Activated naive CD8-positive, alpha-beta T cell (primary cell): ENCODE data around the gene CDADC1.
"Not testable (repeated sequence)": the region's sequence is repeated elsewhere in the genome, so short reads cannot be mapped to it uniquely, and the experiment has no call there.

Experiments used
- H3K27ac Mint-ChIP-seq: one replicate; pipeline ENCODE4 v1.8.0; 2021; ENCODE audit warnings: mixed read lengths
- H3K27me3 Mint-ChIP-seq: one replicate; pipeline ENCODE4 v1.8.0; 2021; ENCODE audit warnings: mixed read lengths
- H3K36me3 Mint-ChIP-seq: one replicate; pipeline ENCODE4 v1.8.0; 2021; ENCODE audit warnings: mixed read lengths
- H3K4me1 Mint-ChIP-seq: one replicate; pipeline ENCODE4 v1.8.0; 2021; ENCODE audit warnings: low read depth, mixed read lengths
- H3K4me3 Mint-ChIP-seq: one replicate; pipeline ENCODE4 v1.8.0; 2021; ENCODE audit warnings: mild to moderate bottlenecking, mixed read lengths
- H3K9me3 Mint-ChIP-seq: one replicate; pipeline ENCODE4 v1.8.0; 2021; ENCODE audit warnings: low read depth, mixed read lengths

CDADC1 gene

DNA sequence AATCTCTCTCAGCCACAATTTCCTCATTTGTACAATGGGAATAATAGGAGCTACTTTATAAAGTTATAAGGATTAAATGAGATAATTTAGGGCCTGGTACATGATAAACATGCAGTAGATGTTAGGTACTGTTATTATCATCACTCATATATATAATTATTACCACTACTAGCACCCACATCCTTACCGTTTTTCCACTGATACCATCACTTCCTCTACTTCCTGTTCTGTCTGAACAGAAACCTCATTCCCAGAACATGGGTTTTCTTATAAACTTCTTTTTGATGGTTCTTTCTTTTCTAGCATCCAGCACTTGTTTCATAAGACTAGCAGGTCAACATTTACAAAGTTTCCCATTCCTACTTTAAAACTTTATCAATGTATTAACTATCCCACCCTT, 6.3 kb downstream of the CDADC1 start:
- Mint-ChIP-seq H3K9me3 (no peaks in the 10 kb centered on the region), H3K4me1 (peaks cover 68% of the 10 kb centered on the region), H3K36me3 (peaks cover 27% of the 10 kb centered on the region), H3K27me3 (no peaks in the 10 kb centered on the region), H3K27ac (peak overlapping the region; percentile 66), H3K4me3 (no peak overlapping the region)

DNA sequence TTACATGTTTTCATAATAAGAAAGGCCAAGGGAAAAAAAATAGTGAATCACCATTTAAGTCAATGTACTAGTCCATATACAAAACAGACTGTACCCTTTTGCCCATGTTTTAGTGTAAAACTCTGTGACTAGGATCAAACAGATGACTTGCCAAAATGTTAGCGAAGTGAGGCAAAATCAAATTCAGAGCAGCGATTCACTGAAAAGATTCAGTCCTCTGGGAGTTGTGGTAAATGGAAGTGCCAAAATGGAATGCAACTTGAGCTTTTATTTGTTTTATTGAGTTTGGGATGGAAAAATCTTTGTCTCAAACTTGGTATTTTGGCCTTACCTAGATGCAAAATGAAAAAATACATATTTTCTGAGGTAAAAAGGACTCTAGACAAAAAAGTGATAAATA, 9.1 kb downstream of the CDADC1 start:
- Mint-ChIP-seq H3K27me3 (no peaks in the 10 kb centered on the region), H3K36me3 (peaks cover 36% of the 10 kb centered on the region), H3K9me3 (no peaks in the 10 kb centered on the region), H3K27ac (peak overlapping the region; percentile 7), H3K4me1 (peaks cover 48% of the 10 kb centered on the region), H3K4me3 (peak overlapping the region; percentile 17)

DNA sequence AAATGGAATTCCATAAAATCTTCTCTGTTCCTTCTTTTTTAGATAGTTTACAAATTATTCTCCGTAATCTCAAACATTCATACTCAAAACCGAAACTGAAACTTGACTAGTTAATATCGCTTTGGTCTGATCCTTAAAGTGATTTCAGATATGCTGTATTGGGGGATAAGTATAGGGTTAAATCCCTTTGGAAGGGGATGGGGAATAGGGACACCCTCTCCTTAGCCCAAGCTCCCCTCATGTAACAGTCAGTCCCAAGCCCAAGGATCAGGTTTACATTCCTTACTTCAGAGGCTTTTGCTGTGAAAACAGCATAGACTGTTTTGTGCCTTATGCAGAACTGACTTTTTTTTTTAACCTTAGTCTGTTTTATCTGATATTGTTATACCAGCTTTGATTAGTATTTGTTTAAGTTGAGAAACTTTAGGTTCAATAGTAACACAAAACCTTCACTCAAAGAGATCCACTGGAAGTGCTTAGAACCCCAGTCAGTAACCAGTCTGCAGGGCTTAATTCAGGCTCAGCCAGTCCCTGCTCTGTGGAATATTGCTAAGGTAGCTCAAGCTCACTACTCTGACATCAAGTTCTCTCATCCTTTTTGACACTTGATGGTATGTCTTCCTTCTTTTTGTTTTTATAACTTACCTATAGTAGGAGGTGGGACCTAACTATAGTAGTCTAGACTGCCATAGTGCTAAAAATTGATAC, 10.5 kb downstream of the CDADC1 start:
- Mint-ChIP-seq H3K27ac (no peak overlapping the region), H3K36me3 (peaks cover 37% of the 10 kb centered on the region)

DNA sequence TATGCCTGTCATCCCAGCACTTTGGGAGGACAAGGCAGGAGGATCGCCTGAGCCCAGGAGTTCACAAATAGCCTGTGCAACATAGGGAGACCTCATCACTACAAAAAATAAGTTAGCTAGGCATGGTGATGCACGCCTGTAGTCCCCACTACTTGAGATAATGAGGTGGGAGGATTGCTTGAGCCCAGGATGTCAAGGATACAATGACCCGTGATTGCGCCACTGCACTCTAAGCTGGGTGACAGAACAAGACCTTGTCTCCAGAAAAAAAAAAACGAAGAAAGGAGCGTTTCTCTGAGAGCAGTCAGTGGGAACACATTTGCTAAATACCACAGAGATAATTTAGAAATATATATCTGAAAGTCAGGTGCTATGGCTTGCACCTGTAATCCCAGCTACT, 11.9 kb downstream of the CDADC1 start:
- Mint-ChIP-seq H3K4me3 (no peak overlapping the region), H3K27me3 (no peaks in the 10 kb centered on the region), H3K36me3 (peaks cover 33% of the 10 kb centered on the region), H3K4me1 (peaks cover 28% of the 10 kb centered on the region), H3K9me3 (no peaks in the 10 kb centered on the region), H3K27ac (no peak overlapping the region)

More for the DNA sequence above, 10.5 kb downstream of the CDADC1 start:
- Mint-ChIP-seq H3K4me3 (peak overlapping the region; percentile 84), H3K4me1 (peaks cover 39% of the 10 kb centered on the region), H3K9me3 (no peaks in the 10 kb centered on the region), H3K27me3 (no peaks in the 10 kb centered on the region)

DNA sequence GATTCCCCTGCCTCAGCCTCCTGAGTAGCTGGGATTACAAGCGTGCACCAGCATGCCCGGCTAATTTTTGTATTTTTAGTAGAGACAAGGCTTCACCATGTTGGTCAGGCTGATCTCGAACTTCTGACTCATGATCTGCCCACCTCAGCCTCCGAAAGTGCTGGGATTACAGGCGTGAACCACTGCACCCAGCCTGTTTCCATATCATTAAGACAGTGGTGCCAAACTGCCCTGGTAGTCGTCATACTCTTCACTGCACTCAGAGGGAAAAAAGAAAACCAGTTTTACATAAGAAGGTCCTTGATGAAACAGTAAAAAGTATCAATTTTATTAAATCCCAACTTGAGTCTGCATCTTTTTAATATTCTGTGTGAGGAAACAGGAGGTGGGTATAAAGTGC, 14.9 kb downstream of the CDADC1 start:
- Mint-ChIP-seq H3K4me3 (no peak overlapping the region), H3K27me3 (no peaks in the 10 kb centered on the region), H3K27ac (no peak overlapping the region), H3K4me1 (peaks cover 11% of the 10 kb centered on the region), H3K36me3 (peaks cover 18% of the 10 kb centered on the region), H3K9me3 (no peaks in the 10 kb centered on the region)

DNA sequence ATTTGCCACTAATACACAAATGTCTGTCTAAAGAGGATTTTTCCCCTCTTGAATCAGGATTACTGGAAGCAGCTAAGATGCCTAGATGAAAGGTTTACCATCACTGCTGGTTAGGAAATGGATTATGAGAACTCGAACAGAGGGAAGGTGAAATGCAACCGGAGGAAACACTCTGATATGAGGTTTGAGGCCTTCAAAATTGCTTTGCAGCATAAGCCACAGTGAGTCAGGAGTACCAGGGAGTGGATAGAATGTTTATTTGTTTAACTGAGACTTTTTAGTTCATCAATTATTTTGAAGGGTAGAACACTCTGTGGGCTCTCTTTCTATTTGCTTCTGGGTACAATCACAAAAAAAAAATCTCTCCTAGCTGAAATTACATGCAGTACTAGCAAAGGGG, 18.1 kb downstream of the CDADC1 start:
- Mint-ChIP-seq H3K4me1 (no peaks in the 10 kb centered on the region), H3K27me3 (no peaks in the 10 kb centered on the region), H3K9me3 (no peaks in the 10 kb centered on the region), H3K27ac (no peak overlapping the region), H3K4me3 (no peak overlapping the region), H3K36me3 (peaks cover 20% of the 10 kb centered on the region)

DNA sequence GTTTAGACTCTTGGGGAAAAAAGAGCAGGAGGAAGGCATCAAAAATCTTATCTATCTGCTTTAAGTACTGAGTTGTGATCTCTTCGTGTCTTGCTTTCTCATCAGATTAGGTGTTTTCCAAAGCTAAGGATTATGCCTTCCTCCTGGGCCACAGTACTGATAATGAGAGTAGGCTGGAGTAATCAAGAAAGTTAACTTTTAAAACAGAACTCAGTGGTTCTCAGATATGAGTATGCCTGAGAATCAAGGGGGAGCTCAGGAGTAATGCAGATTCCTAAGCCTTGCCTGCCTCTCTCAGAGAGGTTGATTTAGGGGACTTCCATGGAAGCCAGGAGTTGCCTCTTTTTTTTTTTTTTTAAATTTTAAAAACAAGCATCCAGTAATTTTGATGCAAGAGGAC, 23.5 kb downstream of the CDADC1 start:
- H3K27me3 Mint-ChIP-seq: no peaks in the 10 kb centered on the region
- no peaks in the 10 kb centered on the region for H3K9me3 Mint-ChIP-seq
- H3K4me1 Mint-ChIP-seq: no peaks in the 10 kb centered on the region
- no peak overlapping the region for H3K4me3 Mint-ChIP-seq
- H3K27ac Mint-ChIP-seq: no peak overlapping the region
- peaks cover 12% of the 10 kb centered on the region for H3K36me3 Mint-ChIP-seq

DNA sequence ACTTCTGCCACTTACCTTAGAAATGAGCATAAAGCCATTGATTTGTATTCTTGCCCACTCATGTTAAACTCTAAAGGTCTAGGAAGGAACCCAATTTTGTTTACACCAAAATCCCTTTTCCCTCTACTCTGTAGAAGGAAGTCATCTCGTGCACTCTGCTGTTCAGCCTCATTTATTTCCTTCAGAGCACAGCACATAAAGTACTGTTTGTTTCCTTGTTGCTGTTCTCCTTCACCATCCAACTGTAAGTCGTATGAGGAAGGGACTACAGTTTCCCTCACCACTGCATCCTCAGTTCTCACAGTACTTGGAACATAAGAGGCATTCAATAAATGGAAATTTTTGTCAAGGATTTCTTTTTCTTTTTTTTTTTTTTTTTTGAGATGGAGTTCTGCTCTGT, 24.6 kb downstream of the CDADC1 start:
- Mint-ChIP-seq H3K4me1 (no peaks in the 10 kb centered on the region), H3K27me3 (no peaks in the 10 kb centered on the region), H3K9me3 (no peaks in the 10 kb centered on the region), H3K27ac (no peak overlapping the region), H3K36me3 (peaks cover 12% of the 10 kb centered on the region), H3K4me3 (no peak overlapping the region)

DNA sequence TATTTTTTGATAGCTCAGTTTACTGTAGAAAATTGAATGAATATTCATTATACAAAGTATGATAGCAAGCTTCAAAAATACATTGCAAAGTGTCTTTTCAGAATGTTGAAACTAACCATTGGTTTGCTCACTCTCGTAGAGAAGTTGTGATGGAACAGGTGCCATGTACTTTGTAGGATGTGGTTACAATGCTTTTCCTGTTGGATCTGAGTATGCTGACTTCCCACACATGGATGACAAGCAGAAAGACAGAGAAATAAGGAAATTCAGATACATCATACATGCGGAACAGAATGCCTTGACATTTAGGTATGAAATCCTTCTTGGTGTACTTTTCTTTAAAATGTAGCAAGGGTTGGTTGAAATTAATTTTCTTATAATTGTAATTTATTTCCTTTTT, 30.5 kb downstream of the CDADC1 start:
- H3K4me1 Mint-ChIP-seq: no peaks in the 10 kb centered on the region
- H3K27me3 Mint-ChIP-seq: no peaks in the 10 kb centered on the region
- no peak overlapping the region for H3K4me3 Mint-ChIP-seq
- H3K9me3 Mint-ChIP-seq: no peaks in the 10 kb centered on the region
- H3K36me3 Mint-ChIP-seq: peaks cover 8% of the 10 kb centered on the region
- no peak overlapping the region for H3K27ac Mint-ChIP-seq

DNA sequence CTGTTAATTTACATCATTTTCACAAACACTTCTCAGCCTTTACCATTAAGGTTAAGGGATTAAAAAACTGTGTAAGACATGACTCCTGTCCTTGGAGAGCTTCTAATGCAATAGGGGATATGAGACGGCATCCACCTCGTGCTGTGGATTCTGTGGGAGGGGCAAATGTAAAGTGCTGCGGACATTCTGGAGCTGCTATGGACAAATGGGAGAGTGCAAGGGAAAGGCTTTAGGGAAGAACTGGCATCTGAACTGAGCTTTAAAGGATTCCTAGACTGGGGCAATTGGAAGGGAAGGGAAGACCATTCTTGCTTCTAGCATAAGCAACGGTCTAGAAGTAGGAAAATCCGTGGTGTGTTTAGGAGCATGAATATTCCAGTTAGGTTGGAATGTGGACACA, 31.4 kb downstream of the CDADC1 start:
- Mint-ChIP-seq H3K4me1 (no peaks in the 10 kb centered on the region), H3K4me3 (no peak overlapping the region), H3K27me3 (no peaks in the 10 kb centered on the region), H3K27ac (no peak overlapping the region), H3K36me3 (peaks cover 8% of the 10 kb centered on the region), H3K9me3 (no peaks in the 10 kb centered on the region)

DNA sequence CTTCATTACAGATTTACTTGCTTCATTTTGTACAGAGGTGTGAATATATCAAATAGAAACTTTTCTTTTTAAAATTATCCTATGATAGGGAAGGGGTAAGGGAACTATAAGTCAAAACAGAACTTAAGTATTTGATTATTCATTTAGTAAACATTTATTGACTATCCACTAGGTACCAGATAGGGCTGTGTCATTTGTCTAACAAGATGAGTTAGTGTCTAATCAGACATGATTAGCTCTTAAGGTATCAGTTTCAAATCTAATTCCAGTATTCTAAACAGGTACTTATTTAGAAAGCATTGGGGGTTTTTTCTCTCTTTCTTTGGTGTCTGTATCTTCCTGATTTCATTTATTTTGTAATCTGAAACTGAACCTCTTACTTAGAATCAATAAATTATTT, 32.2 kb downstream of the CDADC1 start:
- no peak overlapping the region for H3K4me3 Mint-ChIP-seq
- H3K9me3 Mint-ChIP-seq: no peaks in the 10 kb centered on the region
- H3K27ac Mint-ChIP-seq: no peak overlapping the region

DNA sequence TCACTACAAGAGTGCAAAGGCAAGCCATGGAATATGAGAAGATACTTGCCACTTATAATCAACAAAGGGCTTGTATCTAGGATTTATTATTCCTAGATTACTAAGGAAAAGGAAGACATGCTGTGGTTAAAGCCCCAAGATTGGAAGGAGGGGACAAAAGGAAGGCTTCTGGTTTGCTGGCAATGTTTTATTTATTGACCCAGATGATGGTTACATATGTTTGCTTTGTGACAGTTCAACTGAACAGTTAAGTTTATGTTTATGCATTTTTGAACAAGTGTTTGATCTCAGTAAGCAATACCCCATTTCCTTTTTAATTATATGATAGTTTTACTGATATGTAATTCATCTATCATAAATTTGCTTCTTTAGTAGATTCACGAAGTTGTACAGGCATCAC, 40.3 kb downstream of the CDADC1 start:
- Mint-ChIP-seq H3K9me3 (no peaks in the 10 kb centered on the region), H3K4me3 (no peak overlapping the region), H3K27me3 (no peaks in the 10 kb centered on the region), H3K4me1 (peaks cover 7% of the 10 kb centered on the region), H3K36me3 (peaks cover 6% of the 10 kb centered on the region), H3K27ac (no peak overlapping the region)

More for the DNA sequence above, 32.2 kb downstream of the CDADC1 start:
- no peaks in the 10 kb centered on the region for H3K27me3 Mint-ChIP-seq
- H3K4me1 Mint-ChIP-seq: no peaks in the 10 kb centered on the region
- H3K36me3 Mint-ChIP-seq: peaks cover 10% of the 10 kb centered on the region

DNA sequence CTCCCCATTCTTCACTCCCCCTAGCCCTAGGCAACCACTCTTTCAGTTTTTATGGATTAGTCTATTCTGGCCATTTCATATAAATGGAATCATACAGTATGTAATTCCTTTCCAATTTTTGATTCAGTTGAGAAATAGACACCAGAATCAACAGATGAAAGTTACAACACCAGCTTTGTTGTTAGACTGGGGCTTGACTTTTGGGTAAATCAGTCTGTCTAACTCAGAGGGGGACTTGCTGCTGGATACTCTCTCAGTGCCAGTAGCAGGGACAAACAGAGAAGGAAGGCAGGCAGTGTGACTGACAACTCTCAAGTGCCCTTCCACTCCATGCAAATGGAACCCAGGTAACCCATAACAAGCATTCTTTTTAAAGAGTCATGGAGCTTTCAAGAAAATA, 40.7 kb downstream of the CDADC1 start:
- H3K9me3 Mint-ChIP-seq: no peaks in the 10 kb centered on the region
- no peaks in the 10 kb centered on the region for H3K27me3 Mint-ChIP-seq
- H3K4me1 Mint-ChIP-seq: peaks cover 7% of the 10 kb centered on the region
- no peak overlapping the region for H3K27ac Mint-ChIP-seq
- no peak overlapping the region for H3K4me3 Mint-ChIP-seq
- peaks cover 6% of the 10 kb centered on the region for H3K36me3 Mint-ChIP-seq

DNA sequence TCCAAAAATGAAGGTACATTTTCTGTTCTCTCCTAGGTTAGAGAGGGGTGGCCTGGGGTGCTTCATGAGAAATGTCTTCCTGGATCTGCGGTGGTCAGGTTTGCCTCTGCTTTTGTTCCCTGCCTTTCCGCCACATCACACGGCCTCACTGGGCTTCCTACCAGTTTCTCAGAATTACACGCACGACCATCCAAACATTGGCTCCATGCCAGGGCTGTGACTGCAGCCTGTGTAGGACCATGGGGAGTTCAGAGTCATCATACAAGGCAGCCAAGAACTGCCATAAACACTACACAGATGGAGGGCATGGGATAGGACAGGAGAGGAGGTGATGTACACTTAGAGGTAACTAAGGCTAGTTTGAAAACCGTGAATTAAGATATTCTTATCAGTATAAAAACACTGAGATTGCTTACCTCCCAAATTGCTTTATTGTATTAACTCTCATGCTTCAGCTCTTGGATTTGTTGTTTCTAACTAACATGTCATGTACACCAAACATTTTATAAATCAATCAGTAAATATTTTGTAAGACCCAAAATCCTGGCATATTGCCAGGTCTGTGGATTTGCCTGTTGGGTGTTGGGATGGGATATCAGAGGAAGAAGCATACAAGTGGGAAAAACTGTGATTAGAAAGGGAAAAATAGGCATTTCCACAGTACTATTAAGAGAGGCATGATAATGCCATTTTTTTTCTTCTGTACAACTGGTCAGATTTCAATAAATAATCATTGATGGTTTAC, 45.2 kb downstream of the CDADC1 start:
- H3K4me3 Mint-ChIP-seq: no peak overlapping the region
- peaks cover 7% of the 10 kb centered on the region for H3K4me1 Mint-ChIP-seq
- peaks cover 2% of the 10 kb centered on the region for H3K36me3 Mint-ChIP-seq
- no peak overlapping the region for H3K27ac Mint-ChIP-seq
- no peaks in the 10 kb centered on the region for H3K9me3 Mint-ChIP-seq
- H3K27me3 Mint-ChIP-seq: no peaks in the 10 kb centered on the region

DNA sequence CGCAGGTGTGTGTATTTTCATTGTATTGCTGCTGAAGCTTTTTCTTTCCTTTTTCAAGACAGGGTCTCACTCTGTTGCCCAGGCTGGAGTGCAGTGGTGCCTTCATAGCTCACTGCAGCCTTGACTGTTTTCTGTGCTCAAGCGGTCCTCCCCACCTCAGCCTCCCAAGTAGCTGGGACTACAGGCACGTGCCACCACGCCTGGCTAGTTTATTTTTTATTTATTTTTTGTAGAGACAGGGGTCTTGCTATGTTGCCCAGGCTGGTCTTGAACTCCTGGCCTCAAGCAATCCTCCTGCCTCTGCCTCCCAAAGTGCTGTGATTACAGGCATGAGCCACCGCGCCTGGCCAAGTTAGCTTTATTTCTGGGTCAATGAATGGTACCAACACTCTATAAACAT, 47.0 kb downstream of the CDADC1 start:
- not testable (repeated sequence) for H3K4me3 Mint-ChIP-seq, H3K27ac Mint-ChIP-seq, H3K9me3 Mint-ChIP-seq, H3K4me1 Mint-ChIP-seq, H3K36me3 Mint-ChIP-seq, H3K27me3 Mint-ChIP-seq

DNA sequence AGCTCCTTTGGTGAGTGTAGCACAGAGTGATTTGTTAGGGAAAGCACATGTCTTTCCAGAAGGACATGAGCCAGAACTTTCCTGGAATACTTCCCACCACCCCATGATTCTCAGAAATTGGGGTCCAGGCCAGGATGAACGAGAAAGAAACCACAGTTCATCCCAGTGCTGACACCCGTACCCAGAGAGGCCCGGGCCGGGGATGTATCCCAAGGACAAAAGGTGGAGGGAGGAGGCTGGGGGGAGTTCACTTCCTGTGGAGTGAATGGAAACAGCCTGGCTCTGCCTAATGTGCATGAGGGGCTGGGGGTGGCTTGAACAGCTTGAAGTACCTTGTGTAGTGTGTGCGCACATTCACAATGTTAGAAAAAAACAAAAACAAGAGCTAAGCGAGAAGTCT, 47.5 kb downstream of the CDADC1 start:
- H3K9me3 Mint-ChIP-seq: no peaks in the 10 kb centered on the region
- peaks cover 7% of the 10 kb centered on the region for H3K4me1 Mint-ChIP-seq
- no peaks in the 10 kb centered on the region for H3K27me3 Mint-ChIP-seq
- H3K27ac Mint-ChIP-seq: no peak overlapping the region
- H3K4me3 Mint-ChIP-seq: no peak overlapping the region
- peaks cover 2% of the 10 kb centered on the region for H3K36me3 Mint-ChIP-seq
